GM12874 (cell line): ENCODE results near the gene TRAPPC12.

Experiments used
- TF ChIP-seq, protein P1 (sequence below): IDR thresholded peaks from 2 replicates; pipeline ENCODE4 v1.5.1; 2011; ENCODE audit warnings: low read depth, mild to moderate bottlenecking, control low read depth, low read length, moderate library complexity; ENCODE audit not compliant: insufficient read depth

The TRAPPC12 gene

DNA sequence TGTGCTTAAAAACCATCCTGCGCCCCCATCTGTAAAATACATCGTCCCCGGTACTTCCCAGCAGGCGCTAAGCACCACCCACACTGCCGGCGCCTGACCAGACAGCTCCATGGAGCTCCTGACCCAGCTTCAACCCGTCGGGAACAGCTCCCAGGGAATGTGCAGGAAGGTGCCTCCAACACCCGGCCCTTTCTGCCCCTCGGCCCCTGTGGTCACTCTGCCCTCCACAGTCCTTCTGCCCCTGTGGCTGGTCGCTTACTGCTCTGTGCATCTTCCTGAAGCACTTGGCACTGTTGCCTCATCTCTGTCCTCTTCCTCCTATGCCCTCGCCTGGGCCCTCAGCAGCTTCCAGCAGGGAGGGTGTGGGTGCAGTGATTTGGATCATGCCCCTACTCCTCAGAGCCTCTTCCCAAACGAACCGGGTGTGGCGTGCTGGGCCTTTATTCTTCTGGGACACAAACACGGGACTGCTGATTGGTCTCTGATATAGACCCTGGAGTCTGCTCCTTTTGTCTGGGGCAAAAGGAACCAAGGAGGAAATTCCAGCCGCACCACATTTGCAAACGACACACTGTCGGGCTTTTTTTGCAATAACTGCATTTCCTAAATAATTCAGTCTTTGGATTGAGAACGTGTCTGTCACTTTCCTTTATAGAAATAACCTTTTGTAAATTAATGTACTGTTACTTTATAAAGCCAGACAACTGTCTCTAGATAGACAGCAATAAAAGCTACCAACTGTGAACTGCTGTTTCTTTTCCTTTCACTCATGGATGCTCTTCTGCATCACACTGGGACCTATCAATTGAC is 73.9 kb downstream of the TRAPPC12 start:
- TF ChIP-seq, protein P1, sequence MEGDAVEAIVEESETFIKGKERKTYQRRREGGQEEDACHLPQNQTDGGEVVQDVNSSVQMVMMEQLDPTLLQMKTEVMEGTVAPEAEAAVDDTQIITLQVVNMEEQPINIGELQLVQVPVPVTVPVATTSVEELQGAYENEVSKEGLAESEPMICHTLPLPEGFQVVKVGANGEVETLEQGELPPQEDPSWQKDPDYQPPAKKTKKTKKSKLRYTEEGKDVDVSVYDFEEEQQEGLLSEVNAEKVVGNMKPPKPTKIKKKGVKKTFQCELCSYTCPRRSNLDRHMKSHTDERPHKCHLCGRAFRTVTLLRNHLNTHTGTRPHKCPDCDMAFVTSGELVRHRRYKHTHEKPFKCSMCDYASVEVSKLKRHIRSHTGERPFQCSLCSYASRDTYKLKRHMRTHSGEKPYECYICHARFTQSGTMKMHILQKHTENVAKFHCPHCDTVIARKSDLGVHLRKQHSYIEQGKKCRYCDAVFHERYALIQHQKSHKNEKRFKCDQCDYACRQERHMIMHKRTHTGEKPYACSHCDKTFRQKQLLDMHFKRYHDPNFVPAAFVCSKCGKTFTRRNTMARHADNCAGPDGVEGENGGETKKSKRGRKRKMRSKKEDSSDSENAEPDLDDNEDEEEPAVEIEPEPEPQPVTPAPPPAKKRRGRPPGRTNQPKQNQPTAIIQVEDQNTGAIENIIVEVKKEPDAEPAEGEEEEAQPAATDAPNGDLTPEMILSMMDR, result no peak

DNA sequence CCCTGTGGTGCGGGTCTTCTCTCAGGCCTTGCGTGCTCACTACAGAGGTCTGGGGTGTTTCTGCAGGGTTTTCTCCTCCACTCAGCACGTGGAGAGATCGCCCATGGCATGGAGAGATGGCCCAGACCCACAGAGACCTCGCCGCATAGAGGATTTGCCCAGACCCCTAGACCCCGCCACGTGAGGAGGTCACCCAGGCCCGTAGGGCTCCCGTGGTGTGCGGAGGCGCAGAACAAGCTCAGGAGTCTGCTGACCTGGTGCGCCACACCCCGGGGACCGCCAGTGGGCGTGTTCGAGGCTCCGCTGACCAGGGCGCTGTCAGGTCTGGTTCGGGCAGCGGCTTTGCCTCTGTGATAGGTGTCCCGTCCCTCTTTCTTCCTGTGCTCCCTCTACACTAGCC is 75.3 kb downstream of the TRAPPC12 start:
- TF ChIP-seq, protein P1, result no peak

- TF ChIP-seq, protein P1, result no peak
Measured at GRCh38 chr2:3456125-3456524, 76.6 kb downstream of the TRAPPC12 start.

DNA sequence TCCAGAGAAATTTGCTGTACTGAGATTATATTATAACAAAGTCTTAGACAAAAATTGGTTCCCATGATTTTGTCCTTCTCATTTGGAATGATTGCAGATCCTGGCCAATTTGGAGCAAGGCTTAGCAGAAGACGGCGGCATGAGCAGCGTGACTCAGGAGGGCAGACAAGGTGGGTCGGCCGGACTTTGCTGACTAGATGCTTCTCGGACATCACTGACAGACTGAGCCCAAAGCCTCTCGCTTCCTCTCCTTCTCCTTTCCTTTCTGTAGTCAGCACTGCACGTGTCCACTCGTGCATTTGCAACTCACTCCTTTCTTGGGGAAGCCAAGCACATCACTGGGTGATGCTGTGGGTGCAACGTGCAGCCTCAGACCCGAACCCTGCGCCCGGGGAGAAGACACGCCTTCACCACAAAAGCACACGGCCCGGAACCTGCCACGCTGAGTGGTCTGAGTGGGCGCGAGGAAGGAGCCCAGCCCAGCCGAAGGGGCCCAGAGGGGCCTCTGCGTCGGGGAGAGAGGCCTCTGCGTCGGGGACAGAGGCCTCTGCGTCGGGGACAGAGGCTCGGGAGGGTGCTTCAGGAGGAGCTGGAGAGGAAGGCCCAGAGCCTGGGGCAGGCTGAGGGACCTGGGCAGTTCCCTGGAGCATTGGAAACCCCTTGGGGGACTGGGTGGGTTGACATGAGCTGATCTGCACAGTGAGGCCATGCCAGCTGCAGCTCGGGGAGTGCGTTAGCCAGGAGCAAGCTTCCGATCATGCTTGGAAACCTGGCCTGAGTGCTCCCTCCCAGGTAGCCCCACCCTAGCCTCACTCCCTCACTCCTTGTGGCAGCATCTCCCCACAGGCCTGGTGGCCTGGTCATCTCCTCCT is 78.3 kb downstream of the TRAPPC12 start:
- TF ChIP-seq, protein P1, result no peak

GRCh38 chr2:3458396-3459184 is 79.1 kb downstream of the TRAPPC12 start:
- TF ChIP-seq, protein P1, result no peak

GRCh38 chr2:3459185-3460015 is 79.9 kb downstream of the TRAPPC12 start:
- TF ChIP-seq, protein P1, result no peak
